GM19240 (cell line): ENCODE results near the gene RPL3.

Source experiments
- DNase-seq: peaks from one replicate; pipeline ENCODE4 v3.0.0; 2011; ENCODE audit warnings: low spot score; ENCODE audit not compliant: insufficient read length

RPL3 gene

GRCh38 chr22:39317084-39317774 lies 2.2 kb downstream of the RPL3 start:
- no peak for DNase-seq

GRCh38 chr22:39316440-39317083 lies 2.9 kb downstream of the RPL3 start:
- DNase-seq = no peak

- no peak for DNase-seq
These were observed 4.0 kb downstream of the RPL3 start for GRCh38 chr22:39315389-39315788.

- DNase-seq = no peak
These were observed 5.0 kb downstream of the RPL3 start for GRCh38 chr22:39314251-39314971.

GRCh38 chr22:39313258-39314001 lies 6.0 kb downstream of the RPL3 start:
- DNase-seq = no peak

DNA sequence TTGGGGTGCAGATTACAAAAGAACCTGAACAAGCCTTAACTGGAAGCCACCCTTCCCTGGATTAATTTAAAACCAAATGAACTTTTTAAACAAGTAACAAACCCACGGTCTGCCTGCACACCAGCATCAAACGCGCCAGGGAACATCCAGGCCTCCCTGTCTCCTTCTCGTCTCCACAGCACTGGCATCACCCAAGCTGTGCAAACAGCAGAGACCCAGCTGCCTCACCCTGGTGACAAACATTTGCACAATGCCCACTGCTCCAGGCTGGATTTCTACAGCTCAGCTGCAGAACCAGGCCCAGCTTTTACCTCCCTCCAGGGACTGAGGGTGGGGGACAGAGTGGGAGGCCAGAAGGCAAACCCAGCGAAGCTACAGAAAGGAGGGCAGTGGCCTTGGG lies 7.0 kb downstream of the RPL3 start:
- DNase-seq = no peak

GRCh38 chr22:39311592-39312400 lies 7.6 kb downstream of the RPL3 start:
- DNase-seq = no peak

- no peak for DNase-seq
These were observed 9.3 kb downstream of the RPL3 start for GRCh38 chr22:39309881-39310714.

DNA sequence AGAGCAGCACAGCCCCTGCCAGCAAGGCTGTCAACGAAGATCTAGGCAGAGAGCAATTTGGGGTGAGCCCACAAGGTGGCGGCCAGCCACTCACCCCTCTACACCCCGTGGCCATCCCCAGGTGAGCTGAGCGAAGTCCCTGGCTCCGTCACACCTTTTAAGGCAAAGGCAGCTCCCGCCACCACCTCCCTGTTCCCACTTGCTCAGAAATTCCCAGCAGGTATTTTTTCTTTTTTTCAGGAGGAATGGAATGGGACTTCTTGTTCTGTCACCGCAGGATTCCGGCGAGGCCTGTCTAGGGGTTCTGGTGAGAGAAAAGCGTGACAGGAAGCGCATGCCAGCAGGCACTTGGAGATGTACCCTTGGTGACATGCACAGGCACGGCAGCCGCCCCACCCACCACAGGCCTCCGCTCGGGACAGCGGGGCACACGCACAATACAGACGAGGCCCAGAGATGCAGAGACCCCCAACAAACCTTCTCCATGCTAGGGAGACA lies 10.0 kb downstream of the RPL3 start:
- DNase-seq = no peak

- no peak for DNase-seq
These were observed 10.6 kb downstream of the RPL3 start for GRCh38 chr22:39308614-39309363.

- DNase-seq = no peak
These were observed 12.7 kb downstream of the RPL3 start for GRCh38 chr22:39306456-39307361.

- no peak for DNase-seq
These were observed 15.3 kb downstream of the RPL3 start for GRCh38 chr22:39303892-39304671.

- no peak for DNase-seq
These were observed 16.1 kb downstream of the RPL3 start for GRCh38 chr22:39303358-39303757.

DNA sequence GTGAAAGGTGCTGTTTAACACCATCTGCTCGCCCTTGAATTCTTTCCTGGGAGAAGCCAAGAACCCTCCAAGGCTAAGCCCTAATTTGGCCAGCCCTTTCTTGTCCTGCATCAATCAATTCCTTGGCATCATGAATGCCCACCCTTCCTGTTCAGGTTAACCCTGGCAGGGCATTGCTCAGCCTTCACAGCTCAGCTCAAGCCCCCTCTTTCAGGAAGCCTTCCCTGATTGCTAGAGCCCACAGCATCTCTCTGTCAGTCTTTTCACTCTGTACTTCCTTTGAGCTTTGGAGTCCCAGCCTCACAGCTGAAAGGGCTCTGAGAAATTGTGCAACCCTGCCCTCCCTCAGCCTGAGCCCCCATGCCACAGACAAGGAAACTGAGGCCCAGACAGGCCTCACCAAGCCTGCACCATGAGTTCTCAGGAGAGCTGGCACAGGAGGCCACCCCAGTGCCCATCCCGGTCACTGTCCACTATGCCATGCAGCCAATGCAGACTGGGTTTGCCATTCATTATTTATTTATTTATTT lies 16.9 kb downstream of the RPL3 start:
- DNase-seq = no peak

DNA sequence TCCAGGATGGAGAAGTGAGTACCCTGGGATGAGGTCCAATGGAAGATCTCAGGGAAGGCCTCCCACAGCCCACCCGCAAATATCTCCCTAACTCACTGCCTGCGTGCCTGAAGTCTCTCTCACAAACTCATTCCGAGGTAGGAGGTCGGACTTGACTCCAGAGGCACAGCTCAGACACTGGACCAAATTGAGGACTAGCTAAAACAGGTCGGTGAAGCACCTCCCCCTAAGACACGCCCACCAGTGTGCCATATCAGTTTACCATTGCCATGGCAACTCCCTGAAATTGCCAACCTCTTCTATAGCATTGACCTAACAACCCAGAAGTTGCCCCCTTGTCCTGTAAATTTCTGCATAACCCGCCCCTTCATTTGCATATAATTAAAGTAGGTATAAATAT lies 17.5 kb downstream of the RPL3 start:
- no peak for DNase-seq

DNA sequence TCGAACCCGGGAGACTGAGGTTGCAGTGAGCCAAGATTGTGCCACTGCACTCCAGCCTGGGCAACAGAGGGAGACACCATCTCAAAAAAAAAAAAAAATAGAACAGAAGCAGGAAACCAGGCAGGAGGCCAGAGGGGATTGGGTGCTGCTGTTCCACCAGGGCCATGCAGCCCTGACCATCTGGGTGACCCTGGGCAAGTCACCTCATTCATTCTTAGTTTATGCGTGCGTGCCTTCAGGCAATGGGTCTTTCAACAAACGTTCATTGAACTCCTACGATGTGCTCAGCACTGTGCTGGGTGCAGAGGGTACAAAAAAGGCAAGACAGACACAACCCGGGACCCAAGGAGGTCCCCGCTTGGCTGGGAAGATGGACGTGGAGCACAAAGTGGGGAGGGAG lies 18.3 kb downstream of the RPL3 start:
- no peak for DNase-seq

GRCh38 chr22:39300186-39300830 lies 19.1 kb downstream of the RPL3 start:
- no peak for DNase-seq
